Breast epithelium (tissue), 3 donors: Measurements from ENCODE around the gene NMRK2.
"Not testable (repeated sequence)": the region's sequence is repeated elsewhere in the genome, so short reads cannot be mapped to it uniquely, and the experiment has no call there.

Source experiments
- CTCF ChIP-seq, 3 donors: fragments of 450-650 bp; IDR thresholded peaks; one replicate each; pipeline ENCODE4 v1.5.1; 2016 to 2017; ENCODE audit warnings: antibody characterized with exemption in 3 of 3, mild to moderate bottlenecking in 3 of 3, moderate library complexity in 3 of 3
- POLR2A ChIP-seq: fragments of 450-650 bp; IDR thresholded peaks from one replicate; pipeline ENCODE4 v1.6.1; 2016; ENCODE audit warnings: antibody characterized with exemption, mild to moderate bottlenecking, moderate library complexity

GRCh38 chr19:3938300-3938950 lies 5.6 kb downstream of the NMRK2 start:
- not testable (repeated sequence) for TF ChIP-seq POLR2A; CTCF (IDR thresholded peaks at IDR 0.05)
